Endometrial microvascular endothelial cells (primary cell): ENCODE data around the gene KCND3. TPM values are rescaled to one million over a fixed set of nuclear protein-coding genes. Genes with fewer than 3 reads are reported as not detected.

Experiments used
- in situ Hi-C: cut with HindIII; loops from 2 replicates; pipeline ENCODE4 v1.10.0; 2017; ENCODE audit warnings: low sequenced_read_pairs, low pct_unique_long_range_greater_than_20kb; ENCODE audit errors: inconsistent ontology term
- total RNA-seq: library from RNA; depleted of rRNA; stranded (reverse); fragments of >200 nt; gene quantifications from one replicate; pipeline ENCODE4 v1.2.3, GENCODE V29; 2015; ENCODE audit errors: inconsistent ontology term

KCND3 gene
- total RNA-seq, 1 donor from 2014 or later, result not detected

GRCh38 chr1:111834956-111835355 is 154.5 kb downstream of the KCND3 start:
- in situ Hi-C loops, result no loop called here

GRCh38 chr1:111833334-111833733 is 156.1 kb downstream of the KCND3 start:
- in situ Hi-C loops, result no loop called here

- in situ Hi-C loops, result no loop called here
Measured at GRCh38 chr1:111832521-111833155, 156.8 kb downstream of the KCND3 start.

- in situ Hi-C loops, result no loop called here
Measured at GRCh38 chr1:111831153-111831552, 158.3 kb downstream of the KCND3 start.

GRCh38 chr1:111827946-111828345 is 161.5 kb downstream of the KCND3 start:
- in situ Hi-C loops, result no loop called here

- in situ Hi-C loops, result no loop called here
Measured at GRCh38 chr1:111826278-111826677, 163.2 kb downstream of the KCND3 start.

GRCh38 chr1:111825217-111825616 is 164.3 kb downstream of the KCND3 start:
- in situ Hi-C loops, result no loop called here

GRCh38 chr1:111822138-111822537 is 167.3 kb downstream of the KCND3 start:
- in situ Hi-C loops, result no loop called here

GRCh38 chr1:111821121-111821745 is 168.2 kb downstream of the KCND3 start:
- in situ Hi-C loops, result no loop called here

- in situ Hi-C loops, result no loop called here
Measured at GRCh38 chr1:111819566-111820263, 169.8 kb downstream of the KCND3 start.

GRCh38 chr1:111818546-111818945 is 170.9 kb downstream of the KCND3 start:
- in situ Hi-C loops, result no loop called here

GRCh38 chr1:111818081-111818480 is 171.4 kb downstream of the KCND3 start:
- in situ Hi-C loops, result no loop called here

GRCh38 chr1:111814642-111815041 is 174.8 kb downstream of the KCND3 start:
- in situ Hi-C loops, result no loop called here

- in situ Hi-C loops, result no loop called here
Measured at GRCh38 chr1:111814305-111814628, 175.2 kb downstream of the KCND3 start.

GRCh38 chr1:111813440-111814304 is 175.8 kb downstream of the KCND3 start:
- in situ Hi-C loops, result no loop called here

- in situ Hi-C loops, result no loop called here
Measured at GRCh38 chr1:111812306-111812705, 177.2 kb downstream of the KCND3 start.

GRCh38 chr1:111811891-111812290 is 177.6 kb downstream of the KCND3 start:
- in situ Hi-C loops, result no loop called here

- in situ Hi-C loops, result no loop called here
Measured at GRCh38 chr1:111805251-111805650, 184.2 kb downstream of the KCND3 start.

- in situ Hi-C loops, result no loop called here
Measured at GRCh38 chr1:111804776-111805175, 184.7 kb downstream of the KCND3 start.
